SK-N-SH (cell line): ENCODE results near the gene DNAH1. TPM values are rescaled to one million over a fixed set of nuclear protein-coding genes. Genes with fewer than 3 reads are reported as not detected.

Experiments used
- CTCF ChIA-PET: fragments of 300-600, 350-600 bp; formaldehyde crosslinking; extraction: SDS; loops from one replicate; lab custom pipeline; 2021; lab: Yijun Ruan, JAX
- POLR2A ChIA-PET: fragments of 350-600 bp; sonication (Branson Sonifier 250); formaldehyde crosslinking; extraction: SDS; loops from one replicate; lab custom pipeline; 2020; ENCODE audit warnings: antibody characterized with exemption, inconsistent platforms; lab: Yijun Ruan, JAX
- DNase-seq: peaks from one replicate; pipeline ENCODE4 v3.0.0; 2012
- H2AFZ ChIP-seq: fragments of 200-600 bp; sonication (generic); 2 replicates; pipeline ENCODE4 v1.8.1; 2016; ENCODE audit warnings: antibody characterized with exemption, mild to moderate bottlenecking, low read depth
- H3F3A ChIP-seq: fragments of 200-600 bp; sonication (generic); replicated peaks from 2 replicates; pipeline ENCODE3; 2016; ENCODE audit warnings: antibody characterized with exemption, mild to moderate bottlenecking; ENCODE audit not compliant: insufficient read depth
- H3K27ac ChIP-seq, 2 experiments: fragments of 200-500 bp in 1 of 2; fragments of 200-600 bp in 1 of 2; sonication (Bioruptor generic) in 1 of 2; sonication (generic), shearing (Covaris generic) in 1 of 2; 2 replicates each; pipeline versions ENCODE4 v1.5.1 to v1.6.1; 2014 to 2016; ENCODE audit warnings: low read depth in 2 of 2, inconsistent platforms in 1 of 2, low read length in 1 of 2, mild to moderate bottlenecking in 1 of 2, mixed read lengths in 1 of 2
- H3K27me3 ChIP-seq: fragments of 200-600 bp; sonication (generic), shearing (Covaris generic); 2 replicates; pipeline ENCODE4 v1.6.1; 2016; ENCODE audit warnings: mixed run types; ENCODE audit not compliant: insufficient read depth
- H3K36me3 ChIP-seq, 2 experiments: fragments of 200-500 bp in 1 of 2; fragments of 200-600 bp in 1 of 2; sonication (Bioruptor generic) in 1 of 2; sonication (generic) in 1 of 2; replicated peaks in 1 of 2; 2 replicates each; pipeline versions ENCODE3 to v1.5.1; 2014 to 2016; ENCODE audit warnings: low read length in 1 of 2, mild to moderate bottlenecking in 1 of 2; ENCODE audit not compliant: insufficient read depth in 2 of 2, control insufficient read depth in 1 of 2
- H3K4me1 ChIP-seq, 2 experiments: fragments of 200-500 bp in 1 of 2; fragments of 200-600 bp in 1 of 2; sonication (Bioruptor generic) in 1 of 2; sonication (generic), shearing (Covaris generic) in 1 of 2; 2 replicates each; pipeline versions ENCODE4 v1.5.1 to v1.6.1; 2014 to 2016; ENCODE audit warnings: low read depth in 1 of 2, low read length in 1 of 2, mixed run types in 1 of 2; ENCODE audit not compliant: insufficient read depth in 2 of 2, control insufficient read depth in 1 of 2
- H3K4me2 ChIP-seq: fragments of 200-600 bp; sonication (generic), shearing (Covaris generic); 2 replicates; pipeline ENCODE4 v1.6.1; 2017; ENCODE audit warnings: mixed run types
- H3K4me3 ChIP-seq, 2 experiments: fragments of 200-500 bp in 1 of 2; fragments of 200-600 bp in 1 of 2; sonication (Bioruptor generic) in 1 of 2; sonication (generic), shearing (Covaris generic) in 1 of 2; 2 replicates each; pipeline versions ENCODE4 v1.5.1 to v1.8.1; 2014 to 2016; ENCODE audit warnings: low read depth in 2 of 2, inconsistent platforms in 1 of 2, low read length in 1 of 2, mild to moderate bottlenecking in 1 of 2, mixed read lengths in 1 of 2, moderate library complexity in 1 of 2
- H3K79me2 ChIP-seq: fragments of 200-600 bp; sonication (generic); 2 replicates; pipeline ENCODE4 v1.8.1; 2017; ENCODE audit warnings: mild to moderate bottlenecking; ENCODE audit not compliant: insufficient read depth
- H3K9ac ChIP-seq: fragments of 200-600 bp; sonication (generic); 2 replicates; pipeline ENCODE4 v1.6.1; 2017; ENCODE audit warnings: mixed run types
- H3K9me2 ChIP-seq: fragments of 200-600 bp; sonication (generic); 2 replicates; pipeline ENCODE4 v1.6.1; 2017; ENCODE audit warnings: mixed run types
- H3K9me3 ChIP-seq: fragments of 200-600 bp; sonication (generic); 2 replicates; pipeline ENCODE4 v1.6.1; 2017; ENCODE audit warnings: mixed run types, mild to moderate bottlenecking, moderate library complexity
- H4K20me1 ChIP-seq: fragments of 200-600 bp; sonication (generic); 2 replicates; pipeline ENCODE4 v1.6.1; 2017; ENCODE audit warnings: mild to moderate bottlenecking, mixed run types; ENCODE audit not compliant: insufficient read depth
- ELF1 ChIP-seq: IDR thresholded peaks from 2 replicates; pipeline ENCODE4 v1.4.0; 2012
- EZH2phosphoT487 ChIP-seq: fragments of 200-600 bp; sonication (generic); IDR thresholded peaks from 2 replicates; pipeline ENCODE4 v1.6.1; 2017; ENCODE audit warnings: low read depth, mixed run types, mild to moderate bottlenecking, antibody characterized with exemption, moderate library complexity, borderline replicate concordance
- GABPA ChIP-seq: IDR thresholded peaks from 2 replicates; pipeline ENCODE4 v1.4.0; 2012; ENCODE audit warnings: low read depth, mild to moderate bottlenecking
- MEF2A ChIP-seq: IDR thresholded peaks from 2 replicates; pipeline ENCODE4 v1.4.0; 2012; ENCODE audit warnings: low read depth, borderline replicate concordance
- NFIC ChIP-seq: IDR thresholded peaks from 2 replicates; pipeline ENCODE4 v1.4.0; 2012; ENCODE audit warnings: borderline replicate concordance
- RXRA ChIP-seq: IDR thresholded peaks from 2 replicates; pipeline ENCODE4 v1.4.0; 2012; ENCODE audit warnings: low read depth, mild to moderate bottlenecking, borderline replicate concordance
- SMC3 ChIP-seq: IDR thresholded peaks from 2 replicates; pipeline ENCODE4 v1.6.1; 2012; ENCODE audit warnings: low read depth, low read length, improper control_type of control experiment
- TCF12 ChIP-seq: IDR thresholded peaks from 2 replicates; pipeline ENCODE4 v1.4.0; 2012
- WGBS: methylation state at CpG from one replicate; pipeline ENCODE4 v1.1.6; 2017; ENCODE audit warnings: low lambda C conversion rate; 5-methylcytosine and 5-hydroxymethylcytosine counted together
- polyA plus RNA-seq, 3 experiments: library from polyadenylated mRNA; depleted of rRNA; stranded (reverse); fragments of >200 nt; gene quantifications; 2 replicates each; pipeline ENCODE4 v1.2.3, GENCODE V29; 2012
- TF ChIP-seq, protein P1 (sequence below): IDR thresholded peaks from 2 replicates; pipeline ENCODE4 v1.6.1; 2012; ENCODE audit warnings: mild to moderate bottlenecking, low read depth, low read length, moderate library complexity
- TF ChIP-seq, protein P2 (sequence below): fragments of 200-600 bp; sonication (generic); IDR thresholded peaks from 2 replicates; pipeline ENCODE4 v1.6.1; 2017; ENCODE audit warnings: antibody characterized with exemption, mild to moderate bottlenecking, moderate library complexity

Gene DNAH1
- polyA plus RNA-seq, 1 of the 3 experiments (the other 2 are of a cell fraction), result 5.1 TPM

DNA sequence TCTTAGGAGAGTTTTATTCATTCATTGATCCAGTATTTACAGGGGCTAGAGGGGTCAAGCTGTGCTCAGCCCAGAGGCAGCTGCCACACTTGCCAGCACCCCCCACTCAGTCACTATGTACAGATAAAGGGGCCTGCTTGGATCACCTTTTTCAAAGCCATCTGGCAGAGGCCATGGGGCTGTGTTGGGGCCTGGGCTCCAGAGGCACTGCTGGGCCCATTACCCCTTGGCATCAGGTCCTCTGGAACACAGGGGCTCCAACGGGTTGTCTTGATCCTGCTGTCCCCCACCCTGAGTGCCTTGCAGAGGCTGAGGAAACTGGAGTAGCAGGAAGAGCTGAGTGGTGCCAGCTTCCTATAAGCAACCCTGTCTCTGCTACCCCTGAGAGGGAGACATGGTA, 84.9 kb downstream of the DNAH1 start:
- Histone ChIP-seq H3K27me3 (no peaks in the 10 kb centered on the region), H3K4me3 (no peak overlapping the region), H3K79me2 (no peaks in the 10 kb centered on the region), H3K4me2 (no peak overlapping the region), H3K36me3 (peaks cover 18 to 56% of the 10 kb centered on the region in 2 experiments), H3K9me2 (no peaks in the 10 kb centered on the region), H3K9me3 (no peaks in the 10 kb centered on the region), H3K27ac (no peak overlapping the region), H3K4me1 (no peaks in the 10 kb centered on the region), H4K20me1 (no peaks in the 10 kb centered on the region), H3K9ac (no peak overlapping the region), H3F3A (no peaks in the 10 kb centered on the region), H2AFZ (no peak overlapping the region)
- no peak for TF ChIP-seq EZH2phosphoT487
- no peak for TF ChIP-seq GABPA
- TF ChIP-seq, protein P1, sequence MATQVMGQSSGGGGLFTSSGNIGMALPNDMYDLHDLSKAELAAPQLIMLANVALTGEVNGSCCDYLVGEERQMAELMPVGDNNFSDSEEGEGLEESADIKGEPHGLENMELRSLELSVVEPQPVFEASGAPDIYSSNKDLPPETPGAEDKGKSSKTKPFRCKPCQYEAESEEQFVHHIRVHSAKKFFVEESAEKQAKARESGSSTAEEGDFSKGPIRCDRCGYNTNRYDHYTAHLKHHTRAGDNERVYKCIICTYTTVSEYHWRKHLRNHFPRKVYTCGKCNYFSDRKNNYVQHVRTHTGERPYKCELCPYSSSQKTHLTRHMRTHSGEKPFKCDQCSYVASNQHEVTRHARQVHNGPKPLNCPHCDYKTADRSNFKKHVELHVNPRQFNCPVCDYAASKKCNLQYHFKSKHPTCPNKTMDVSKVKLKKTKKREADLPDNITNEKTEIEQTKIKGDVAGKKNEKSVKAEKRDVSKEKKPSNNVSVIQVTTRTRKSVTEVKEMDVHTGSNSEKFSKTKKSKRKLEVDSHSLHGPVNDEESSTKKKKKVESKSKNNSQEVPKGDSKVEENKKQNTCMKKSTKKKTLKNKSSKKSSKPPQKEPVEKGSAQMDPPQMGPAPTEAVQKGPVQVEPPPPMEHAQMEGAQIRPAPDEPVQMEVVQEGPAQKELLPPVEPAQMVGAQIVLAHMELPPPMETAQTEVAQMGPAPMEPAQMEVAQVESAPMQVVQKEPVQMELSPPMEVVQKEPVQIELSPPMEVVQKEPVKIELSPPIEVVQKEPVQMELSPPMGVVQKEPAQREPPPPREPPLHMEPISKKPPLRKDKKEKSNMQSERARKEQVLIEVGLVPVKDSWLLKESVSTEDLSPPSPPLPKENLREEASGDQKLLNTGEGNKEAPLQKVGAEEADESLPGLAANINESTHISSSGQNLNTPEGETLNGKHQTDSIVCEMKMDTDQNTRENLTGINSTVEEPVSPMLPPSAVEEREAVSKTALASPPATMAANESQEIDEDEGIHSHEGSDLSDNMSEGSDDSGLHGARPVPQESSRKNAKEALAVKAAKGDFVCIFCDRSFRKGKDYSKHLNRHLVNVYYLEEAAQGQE, result no peak
- 71% methylated on average over 1 of the region's 1 CpG for WGBS
- POLR2A ChIA-PET, result no interaction called here
- CTCF ChIA-PET, result no interaction called here
- no peak for DNase-seq

DNA sequence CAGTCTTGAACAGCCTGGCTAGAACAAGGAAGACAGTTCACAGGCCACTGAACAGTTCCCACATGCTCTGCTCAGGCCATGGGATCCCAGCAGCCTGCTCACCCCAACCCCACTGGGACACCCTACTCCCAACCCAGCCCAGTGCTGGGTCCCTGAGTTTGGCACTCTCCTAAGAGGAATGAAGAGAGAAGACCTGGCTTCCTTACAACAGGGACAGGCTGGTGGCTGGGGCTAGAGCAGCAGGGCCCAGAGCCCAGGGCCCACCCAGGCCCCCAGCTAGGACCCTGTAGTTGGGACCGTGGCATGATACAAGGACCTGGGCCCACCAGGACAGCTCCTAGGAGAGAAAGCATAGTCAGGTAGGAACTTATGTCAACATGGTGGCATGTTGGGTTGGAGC, 85.4 kb downstream of the DNAH1 start:
- Histone ChIP-seq H4K20me1 (no peaks in the 10 kb centered on the region), H3K4me3 (no peak overlapping the region), H3K79me2 (no peaks in the 10 kb centered on the region), H3K4me1 (no peaks in the 10 kb centered on the region), H3K9me3 (no peaks in the 10 kb centered on the region), H3K27ac (no peak overlapping the region), H2AFZ (no peak overlapping the region), H3K36me3 (peaks cover 19 to 61% of the 10 kb centered on the region in 2 experiments), H3K27me3 (no peaks in the 10 kb centered on the region), H3K4me2 (no peak overlapping the region), H3K9ac (no peak overlapping the region), H3K9me2 (no peaks in the 10 kb centered on the region), H3F3A (no peaks in the 10 kb centered on the region)
- no peak for DNase-seq
- POLR2A ChIA-PET, result no interaction called here
- CTCF ChIA-PET, result interaction anchor here (0.8 kb wide), 1 partner anchor 12 kb away, joined by 3 read pairs; no protein-coding TSS in a partner anchor
- TF ChIP-seq ELF1 (no peak), MEF2A (no peak), TCF12 (no peak)
- WGBS, result no CpG with 5 or more reads among the region's 1 CpG

DNA sequence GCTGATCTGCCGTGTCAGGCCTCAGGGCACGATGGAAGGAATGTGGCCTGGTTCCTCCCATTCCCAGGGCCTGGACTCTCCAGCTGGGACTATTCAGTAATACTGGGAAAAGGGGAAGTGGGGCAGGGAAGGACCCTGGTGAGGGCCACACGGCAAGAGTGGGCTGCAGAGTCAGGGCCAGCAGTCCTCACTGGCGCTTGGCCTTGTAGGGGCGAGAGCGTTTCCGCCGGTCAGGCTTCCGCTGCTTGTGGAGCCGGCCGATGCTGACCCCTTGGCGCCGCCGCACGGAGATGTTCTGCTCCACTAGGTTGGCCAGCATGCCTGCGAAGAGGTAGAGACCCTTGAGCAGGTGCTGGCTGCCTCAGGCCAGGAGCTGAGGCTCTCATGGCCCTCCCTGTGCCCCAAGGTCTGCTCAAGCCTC, 86.0 kb downstream of the DNAH1 start:
- Histone ChIP-seq H3K27me3 (no peaks in the 10 kb centered on the region), H3K27ac (no peak overlapping the region), H3K4me3 (no peak overlapping the region), H3K9me3 (no peaks in the 10 kb centered on the region), H3K9me2 (no peaks in the 10 kb centered on the region), H3K9ac (no peak overlapping the region), H3K36me3 (peaks cover 24 to 66% of the 10 kb centered on the region in 2 experiments), H4K20me1 (no peaks in the 10 kb centered on the region), H3K4me2 (no peak overlapping the region), H3K79me2 (no peaks in the 10 kb centered on the region), H3F3A (no peaks in the 10 kb centered on the region), H2AFZ (no peak overlapping the region), H3K4me1 (no peaks in the 10 kb centered on the region)
- TF ChIP-seq RXRA (no peak), NFIC (no peak), SMC3 (no peak)
- TF ChIP-seq, protein P2, sequence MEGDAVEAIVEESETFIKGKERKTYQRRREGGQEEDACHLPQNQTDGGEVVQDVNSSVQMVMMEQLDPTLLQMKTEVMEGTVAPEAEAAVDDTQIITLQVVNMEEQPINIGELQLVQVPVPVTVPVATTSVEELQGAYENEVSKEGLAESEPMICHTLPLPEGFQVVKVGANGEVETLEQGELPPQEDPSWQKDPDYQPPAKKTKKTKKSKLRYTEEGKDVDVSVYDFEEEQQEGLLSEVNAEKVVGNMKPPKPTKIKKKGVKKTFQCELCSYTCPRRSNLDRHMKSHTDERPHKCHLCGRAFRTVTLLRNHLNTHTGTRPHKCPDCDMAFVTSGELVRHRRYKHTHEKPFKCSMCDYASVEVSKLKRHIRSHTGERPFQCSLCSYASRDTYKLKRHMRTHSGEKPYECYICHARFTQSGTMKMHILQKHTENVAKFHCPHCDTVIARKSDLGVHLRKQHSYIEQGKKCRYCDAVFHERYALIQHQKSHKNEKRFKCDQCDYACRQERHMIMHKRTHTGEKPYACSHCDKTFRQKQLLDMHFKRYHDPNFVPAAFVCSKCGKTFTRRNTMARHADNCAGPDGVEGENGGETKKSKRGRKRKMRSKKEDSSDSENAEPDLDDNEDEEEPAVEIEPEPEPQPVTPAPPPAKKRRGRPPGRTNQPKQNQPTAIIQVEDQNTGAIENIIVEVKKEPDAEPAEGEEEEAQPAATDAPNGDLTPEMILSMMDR, result no peak
- DNase-seq, result no peak
- WGBS, result 99% methylated on average over 9 of the region's 16 CpGs
- ChIA-PET POLR2A (no interaction called here), CTCF (interaction anchor here (0.8 kb wide), 1 partner anchor 12 kb away, joined by 3 read pairs; no protein-coding TSS in a partner anchor)
